ENCODE measurements around the gene TESK1. TPM values are rescaled to one million over a fixed set of nuclear protein-coding genes. Genes with fewer than 3 reads are reported as not detected.

Gene TESK1
- total and polyA plus RNA-seq, 2 of the 8 experiments (the other 6 are each of a cell fraction or from before 2014, with no cell fraction given) = 13.5 to 13.9 TPM

DNA sequence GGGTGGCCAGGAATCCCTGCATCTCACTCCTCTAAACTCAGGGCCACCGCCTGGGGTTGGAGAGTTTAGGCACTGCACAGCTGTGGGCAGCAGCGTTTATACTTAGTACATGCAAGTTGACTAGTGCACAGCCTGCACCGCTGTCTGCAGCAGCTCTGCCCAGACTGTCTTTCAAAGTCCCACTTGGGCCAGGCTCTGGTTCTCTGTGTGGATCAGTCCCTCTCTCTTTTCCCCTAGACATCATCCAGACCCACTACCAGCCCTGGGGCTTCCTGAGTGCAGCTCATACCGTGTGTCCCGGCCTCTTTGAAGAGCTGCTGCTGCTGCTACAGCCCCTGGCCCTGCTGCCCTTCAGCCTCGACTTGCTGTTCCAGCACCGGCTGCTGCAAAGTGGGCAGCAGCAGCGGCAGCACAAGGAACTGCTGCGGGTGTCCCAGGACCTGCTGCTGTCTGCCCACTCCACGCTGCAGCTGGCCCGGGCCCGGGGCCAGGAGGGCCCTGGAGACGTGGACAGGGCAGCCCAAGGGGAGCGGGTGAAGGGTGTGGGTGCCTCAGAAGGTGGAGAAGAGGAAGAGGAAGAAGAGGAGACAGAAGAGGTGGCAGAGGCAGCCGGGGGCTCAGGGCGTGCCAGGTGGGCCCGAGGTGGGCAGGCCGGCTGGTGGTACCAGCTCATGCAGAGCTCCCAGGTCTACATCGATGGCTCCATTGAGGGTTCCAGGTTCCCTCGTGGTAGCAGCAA is 45.1 kb upstream of the TESK1 start:
- Histone ChIP-seq H3K18ac (ENCODE audit: extremely low read depth, low read length) (no peak overlapping the region), H2BK120ac (replicated peaks; ENCODE audit: low read depth, low read length) (no peak overlapping the region), H3K4me2 (ENCODE audit: insufficient read depth in 1 of 2, low read depth in 2 of 2, low read length in 2 of 2) (no peak overlapping the region), H3K4ac (replicated peaks; ENCODE audit: insufficient read length, low read depth, low read length) (no peak overlapping the region), H3K56ac (replicated peaks; ENCODE audit: insufficient read length, low read depth, low read length) (no peak overlapping the region), H2BK15ac (ENCODE audit: low read length) (no peak overlapping the region), H4K8ac (ENCODE audit: extremely low read depth, insufficient read depth, low read length) (peak overlapping the region; percentile 18; the same call in 1 of the 2 replicates), H4K5ac (ENCODE audit: insufficient read length, low read depth, low read length) (no peak overlapping the region), H3K79me1 (ENCODE audit: low read depth, low read length) (no peaks in the 10 kb centered on the region), H3K23ac (ENCODE audit: insufficient read length) (no peak overlapping the region), H3K9me3 (ENCODE audit: insufficient read depth in 2 of 2, low read depth in 1 of 2, low read length in 1 of 2) (no peaks in the 10 kb centered on the region), H2BK20ac (ENCODE audit: low read length) (no peak overlapping the region), H3K27me3 (replicated peaks in 1 of 4; ENCODE audit: control insufficient read depth in 3 of 4, extremely low read depth in 1 of 4, insufficient read depth in 3 of 4, low read length in 3 of 4) (no peaks in the 10 kb centered on the region), H3K4me1 (replicated peaks in 1 of 4; ENCODE audit: control insufficient read depth in 3 of 4, insufficient read depth in 4 of 4, low read length in 3 of 4) (peaks cover 0 to 3% (median 0%) of the 10 kb centered on the region in 4 experiments; a peak in 1 of 7 replicates), H2AFZ (ENCODE audit: low read length) (no peak overlapping the region), H3K9ac (replicated peaks in 1 of 4; ENCODE audit: extremely low read depth in 1 of 4, low read depth in 3 of 4, low read length in 3 of 4) (no peak overlapping the region), H2BK5ac (ENCODE audit: low read depth, low read length) (no peak overlapping the region), H3K27ac (ENCODE audit: low read depth, low read length) (no peak overlapping the region), H4K20me1 (replicated peaks in 1 of 2; ENCODE audit: control insufficient read depth in 1 of 2, insufficient read depth in 2 of 2, low read length in 2 of 2) (peaks cover 0 to 2% of the 10 kb centered on the region in 2 experiments), H2BK12ac (ENCODE audit: low read depth, low read length) (no peak overlapping the region), H3K36me3 (ENCODE audit: control insufficient read depth in 2 of 4, insufficient read depth in 4 of 4, low read length in 3 of 4) (no peaks in the 10 kb centered on the region; a peak in 1 of 8 replicates), H3K4me3 (ENCODE audit: extremely low read depth in 1 of 4, insufficient read depth in 2 of 4, low read depth in 3 of 4, low read length in 4 of 4) (no peak overlapping the region), H2AK5ac (ENCODE audit: low read depth, low read length) (no peak overlapping the region), H3K79me2 (ENCODE audit: control insufficient read depth in 1 of 2, insufficient read depth in 2 of 2, low read length in 2 of 2) (no peaks in the 10 kb centered on the region), H3K23me2 (ENCODE audit: low read depth, low read length) (no peaks in the 10 kb centered on the region), H3K14ac (ENCODE audit: insufficient read length) (no peak overlapping the region), H4K91ac (replicated peaks; ENCODE audit: insufficient read length, low read length) (no peak overlapping the region)
- FAIRE-seq = no peak
- WGBS, 2 experiments (ENCODE audit: extremely low coverage in 1 of 2, insufficient coverage in 1 of 2, insufficient read length in 1 of 2, insufficient replicate concordance in 2 of 2, low coverage in 1 of 2, low lambda C conversion rate in 2 of 2, missing lambda C conversion rate in 1 of 2) = 93% methylated on average over 20 of the region's 20 CpGs; no CpG with 5 or more reads in 1 of the 2 experiments
- ChIA-PET POLR2A (ENCODE audit: partially characterized antibody) (no interaction called here), CTCF (ENCODE audit: partially characterized antibody) (interaction anchor here (0.6 to 18.3 kb wide), 5 partner anchors 9 to 660 kb away, joined by 3 to 181 read pairs (median 3); no protein-coding TSS in a partner anchor)
- no peak for DNase-seq (ENCODE audit: low read depth in 1 of 2, low spot score in 2 of 2)
- TF ChIP-seq RNF2 (IDR thresholded peaks at IDR 0.05; ENCODE audit: borderline replicate concordance, low read depth, low read length, missing control alignments, poor library complexity, severe bottlenecking) (no peak), TBP (IDR thresholded peaks at IDR 0.05; ENCODE audit: low read depth, low read length) (no peak), TAF7 (optimal IDR thresholded peaks at IDR 0.05; ENCODE audit: borderline replicate concordance, low read depth, low read length) (no peak), SAP30 (IDR thresholded peaks at IDR 0.05; ENCODE audit: insufficient read depth, insufficient replicate concordance, low read length) (no peak), RFX5 (IDR thresholded peaks at IDR 0.05; ENCODE audit: borderline replicate concordance, low read depth, low read length) (no peak), BACH1 (IDR thresholded peaks at IDR 0.05; ENCODE audit: low read length) (no peak), CBX5 (IDR thresholded peaks at IDR 0.05; ENCODE audit: low read depth, low read length) (no peak), KDM1A (IDR thresholded peaks at IDR 0.05; ENCODE audit: borderline replicate concordance, low read length) (no peak), RXRA (IDR thresholded peaks at IDR 0.05; ENCODE audit: insufficient read depth, low read depth, low read length) (no peak), SP4 (IDR thresholded peaks at IDR 0.05; ENCODE audit: low read length) (no peak)
